NCI-H187 (cell line): Measurements from ENCODE around the gene AZU1.
"Not testable (repeated sequence)": the region's sequence is repeated elsewhere in the genome, so short reads cannot be mapped to it uniquely, and the experiment has no call there.

Source experiments
- DNase-seq, 2 experiments: peaks; one replicate each; lab custom pipeline; 2025; lab: John Stamatoyannopoulos, UW

The AZU1 gene

GRCh38 chr19:831407-832369, 4.1 kb downstream of the AZU1 start:
- DNase-seq, result no peak

DNA sequence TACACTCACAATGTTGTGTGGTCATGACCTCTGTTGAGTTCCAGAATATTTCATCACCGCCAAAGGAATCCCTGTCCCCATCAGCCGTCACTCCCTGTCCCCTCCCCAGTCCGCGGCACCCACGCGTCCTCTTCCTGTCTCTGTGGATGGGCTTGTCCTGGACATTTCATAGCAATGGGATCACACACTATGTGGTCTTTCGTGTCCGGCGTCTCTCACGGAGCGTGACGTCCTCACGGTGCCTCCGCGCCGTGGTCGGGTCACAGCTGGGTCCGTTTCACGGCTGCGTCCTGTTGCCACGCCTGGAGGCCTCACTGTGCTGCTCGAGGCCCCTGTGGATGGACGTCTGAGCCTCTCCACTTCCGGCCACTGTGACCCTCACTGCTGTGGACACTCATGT, 6.6 kb downstream of the AZU1 start:
- DNase-seq, result no peak

DNA sequence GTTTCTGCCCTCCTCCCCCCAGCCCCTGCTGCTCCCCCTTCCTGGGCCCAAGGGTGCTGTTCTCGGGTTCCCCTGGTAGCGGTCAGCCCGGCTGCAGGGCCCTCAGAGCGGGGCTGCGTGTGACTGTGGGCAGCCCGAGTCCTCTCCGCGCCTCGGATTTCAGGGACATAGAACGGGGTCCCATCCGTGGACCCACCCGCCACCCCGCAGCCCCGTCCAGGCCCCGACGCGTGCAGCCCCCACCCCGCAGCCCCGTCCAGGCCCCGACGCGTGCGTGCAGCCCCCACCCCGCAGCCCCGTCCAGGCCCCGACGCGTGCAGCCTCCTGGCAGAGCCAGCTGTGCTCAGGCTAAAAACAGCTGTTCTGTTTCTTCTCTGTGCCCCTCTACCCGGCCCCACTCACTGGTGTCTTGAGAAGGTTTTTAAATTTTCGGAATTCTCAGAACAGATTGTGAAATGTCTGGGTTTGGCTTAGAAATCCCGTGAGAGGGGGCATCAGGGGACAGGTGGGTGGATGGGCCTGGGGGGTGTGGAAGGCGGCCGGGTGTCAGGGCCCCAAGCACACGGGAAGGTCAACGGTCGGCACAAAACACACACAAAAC, 7.7 kb downstream of the AZU1 start:
- no peak for DNase-seq

DNA sequence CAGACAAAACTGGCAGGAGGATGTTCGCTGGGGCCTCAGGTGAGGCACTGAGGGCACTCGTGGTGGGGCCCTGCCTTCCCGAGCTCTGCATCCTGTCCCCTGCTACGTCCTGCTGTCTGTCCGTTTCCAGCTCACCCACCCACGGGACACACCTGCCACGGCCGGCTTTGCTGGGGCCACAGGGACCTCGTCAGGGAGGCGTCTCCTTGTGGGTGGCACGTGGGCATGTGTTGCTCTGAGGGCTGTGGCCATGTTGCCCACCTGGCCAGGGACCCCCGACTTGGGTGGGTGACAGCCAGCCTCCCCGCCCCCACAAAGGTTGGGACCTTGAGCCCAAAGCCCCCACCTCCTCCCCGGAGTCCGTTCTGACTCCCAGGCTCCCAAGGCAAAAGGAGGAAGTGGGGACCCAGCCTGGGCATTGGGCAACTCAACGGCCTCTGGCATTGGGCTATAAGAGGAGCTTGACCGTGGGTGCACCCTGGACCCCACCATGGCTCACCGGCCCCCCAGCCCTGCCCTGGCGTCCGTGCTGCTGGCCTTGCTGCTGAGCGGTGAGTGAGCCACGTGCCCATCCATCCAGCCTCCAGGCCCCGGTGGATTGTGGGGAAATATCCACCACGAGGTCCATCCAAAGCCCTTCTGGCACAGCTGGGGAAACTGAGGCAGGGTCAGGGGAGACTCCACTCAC, 13.0 kb downstream of the AZU1 start, which contains the start of gene PRTN3:
PRTN3 (plus strand) TSS at position 481 of the 688 bp plus-strand sequence; CDS start at position 491, 10 bp downstream.
- DNase-seq, result no peak

- DNase-seq, result not testable (repeated sequence)
Measured at GRCh38 chr19:842802-843179, 15.2 kb downstream of the AZU1 start.

- DNase-seq, result no peak
Measured at GRCh38 chr19:843180-843835, 15.7 kb downstream of the AZU1 start.

DNA sequence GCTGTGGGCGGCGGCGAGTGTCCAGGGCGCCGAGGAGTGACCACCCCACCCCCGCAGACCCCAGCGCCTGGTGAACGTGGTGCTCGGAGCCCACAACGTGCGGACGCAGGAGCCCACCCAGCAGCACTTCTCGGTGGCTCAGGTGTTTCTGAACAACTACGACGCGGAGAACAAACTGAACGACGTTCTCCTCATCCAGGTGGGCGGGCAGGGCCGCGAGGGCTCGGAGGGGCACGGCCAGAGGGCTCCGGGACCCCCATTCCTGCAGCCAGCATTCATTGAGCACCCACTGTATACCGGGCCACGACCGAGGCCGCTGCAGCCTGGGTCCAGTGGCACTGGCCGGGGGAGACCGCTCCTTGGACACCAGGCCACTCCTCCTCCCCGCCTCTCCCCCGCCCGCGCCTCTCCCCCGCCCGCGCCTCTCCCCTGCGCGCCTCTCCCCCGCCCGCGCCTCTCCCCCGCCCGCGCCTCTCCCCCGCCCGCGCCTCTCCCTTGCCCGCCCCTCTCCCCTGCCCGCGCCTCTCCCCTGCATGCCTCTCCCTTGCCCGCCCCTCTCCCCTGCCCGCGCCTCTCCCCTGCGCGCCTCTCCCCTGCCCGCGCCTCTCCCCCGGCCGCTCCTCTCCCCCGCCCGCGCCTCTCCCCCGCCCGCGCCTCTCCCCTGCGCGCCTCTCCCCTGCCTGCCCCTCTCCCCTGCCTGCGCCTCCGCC, 16.4 kb downstream of the AZU1 start:
- DNase-seq, result no peak

DNA sequence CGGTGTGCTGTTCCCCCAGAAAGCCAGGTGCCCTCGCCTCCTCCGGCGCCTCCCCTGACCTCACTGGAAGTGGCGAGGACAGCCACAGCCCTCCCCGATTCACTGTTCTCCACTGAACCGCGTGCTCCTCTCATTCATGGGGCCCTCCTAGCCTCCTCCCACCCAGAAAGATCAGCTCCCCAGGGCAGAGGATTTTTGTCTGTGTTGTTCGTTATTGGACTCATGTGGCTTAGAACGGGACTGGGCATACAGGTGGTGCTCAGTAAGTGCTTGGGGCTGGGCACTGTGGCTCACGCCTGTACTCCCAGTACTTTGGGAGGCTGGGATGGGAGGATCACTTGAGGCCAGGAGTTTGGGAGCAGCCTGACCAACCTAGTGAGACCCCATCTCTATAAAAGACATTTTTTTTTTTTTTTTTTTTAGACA, 16.9 kb downstream of the AZU1 start:
- no peak for DNase-seq

GRCh38 chr19:845707-846521, 18.3 kb downstream of the AZU1 start:
- DNase-seq, result no peak

GRCh38 chr19:848386-848921, 20.8 kb downstream of the AZU1 start:
- no peak for DNase-seq

GRCh38 chr19:849195-849594, 21.6 kb downstream of the AZU1 start:
- DNase-seq, result not testable (repeated sequence)

DNA sequence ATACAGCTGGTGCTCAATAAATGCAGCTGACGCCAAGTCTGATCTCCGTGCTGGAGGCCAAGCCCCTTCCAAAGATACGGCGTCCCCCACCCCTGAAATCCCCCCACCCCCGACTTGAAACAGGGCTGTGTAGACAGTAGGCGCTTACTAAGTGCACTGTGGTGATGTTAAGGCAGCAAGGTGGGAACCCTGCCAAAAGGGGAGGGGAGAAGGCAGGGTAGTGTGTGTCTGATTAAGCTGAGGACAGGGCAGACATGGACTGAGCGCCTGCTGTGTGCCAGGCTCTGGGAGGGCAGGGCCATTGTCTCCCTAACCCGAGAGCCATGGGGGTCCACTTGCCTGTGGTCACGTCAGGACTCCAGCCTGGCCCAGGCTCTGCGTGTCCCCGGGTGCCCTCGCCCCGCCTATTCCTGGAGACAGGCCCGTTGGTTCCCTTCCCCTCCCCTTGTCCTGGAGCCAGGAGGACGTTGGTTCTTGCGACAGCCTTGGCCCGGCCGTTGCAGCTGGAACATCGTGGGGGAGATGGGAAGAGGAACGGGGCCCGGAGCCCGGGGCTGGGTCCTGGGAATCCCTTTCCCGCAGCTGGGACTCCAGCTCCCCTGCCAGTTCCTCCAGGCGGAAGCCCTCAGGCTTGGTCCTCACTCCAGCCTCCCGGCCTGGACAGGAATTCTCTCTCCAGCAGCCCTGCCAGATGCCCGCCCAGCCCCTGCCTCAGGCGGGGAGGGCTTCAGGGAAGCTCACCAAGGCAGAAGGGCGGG, 22.8 kb downstream of the AZU1 start:
- no peak for DNase-seq

GRCh38 chr19:850979-851335, 23.3 kb downstream of the AZU1 start:
- no peak for DNase-seq

GRCh38 chr19:852136-853013, 24.7 kb downstream of the AZU1 start, which contains the start of gene ELANE:
Gene ELANE (plus strand): TSS chr19:852303. CDS start chr19:852329, 26 bp downstream.
- DNase-seq, result no peak

DNA sequence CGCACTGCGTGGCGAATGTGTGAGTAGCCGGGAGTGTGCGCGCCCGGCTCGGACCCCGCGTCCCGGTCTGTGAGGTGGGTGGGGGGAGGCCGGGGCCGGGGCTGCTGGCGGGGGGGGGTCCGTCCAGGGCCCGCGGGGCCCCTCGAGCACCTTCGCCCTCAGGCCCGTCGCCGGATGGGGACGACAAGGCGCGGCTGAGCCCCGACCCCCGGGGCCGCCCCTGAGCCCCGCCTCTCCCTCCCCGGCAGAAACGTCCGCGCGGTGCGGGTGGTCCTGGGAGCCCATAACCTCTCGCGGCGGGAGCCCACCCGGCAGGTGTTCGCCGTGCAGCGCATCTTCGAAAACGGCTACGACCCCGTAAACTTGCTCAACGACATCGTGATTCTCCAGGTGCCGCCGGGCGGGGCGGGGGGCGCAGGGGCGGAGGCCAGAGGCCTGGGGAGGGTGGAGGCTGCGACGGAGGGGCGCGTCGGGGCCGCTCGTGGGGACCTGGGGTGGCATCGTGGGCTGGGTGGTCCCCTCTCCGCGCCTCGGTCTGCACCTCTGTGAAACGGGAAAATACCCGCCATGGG, 25.5 kb downstream of the AZU1 start:
- DNase-seq, result no peak

DNA sequence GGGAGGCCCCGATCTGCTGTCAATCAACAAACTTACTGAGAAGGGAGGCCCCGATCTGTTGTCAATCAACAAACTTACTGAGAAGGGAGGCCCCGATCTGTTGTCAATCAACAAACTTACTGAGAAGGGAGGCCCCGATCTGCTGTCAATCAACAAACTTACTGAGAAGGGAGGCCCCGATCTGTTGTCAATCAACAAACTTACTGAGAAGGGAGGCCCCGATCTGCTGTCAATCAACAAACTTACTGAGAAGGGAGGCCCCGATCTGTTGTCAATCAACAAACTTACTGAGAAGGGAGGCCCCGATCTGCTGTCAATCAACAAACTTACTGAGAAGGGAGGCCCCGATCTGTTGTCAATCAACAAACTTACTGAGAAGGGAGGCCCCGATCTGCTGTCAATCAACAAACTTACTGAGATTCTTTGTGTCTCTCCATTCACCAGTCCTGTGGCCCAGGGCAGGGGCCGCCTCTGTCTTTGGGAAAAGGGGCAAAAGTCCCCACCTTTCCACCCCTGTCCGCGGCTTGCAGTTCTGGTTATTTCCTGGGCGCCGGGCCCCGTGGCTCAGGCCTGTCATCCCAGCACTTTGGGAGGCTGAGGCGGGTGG, 26.1 kb downstream of the AZU1 start:
- DNase-seq, result not testable (repeated sequence)

- no peak for DNase-seq
Measured at GRCh38 chr19:854549-854948, 26.9 kb downstream of the AZU1 start.

DNA sequence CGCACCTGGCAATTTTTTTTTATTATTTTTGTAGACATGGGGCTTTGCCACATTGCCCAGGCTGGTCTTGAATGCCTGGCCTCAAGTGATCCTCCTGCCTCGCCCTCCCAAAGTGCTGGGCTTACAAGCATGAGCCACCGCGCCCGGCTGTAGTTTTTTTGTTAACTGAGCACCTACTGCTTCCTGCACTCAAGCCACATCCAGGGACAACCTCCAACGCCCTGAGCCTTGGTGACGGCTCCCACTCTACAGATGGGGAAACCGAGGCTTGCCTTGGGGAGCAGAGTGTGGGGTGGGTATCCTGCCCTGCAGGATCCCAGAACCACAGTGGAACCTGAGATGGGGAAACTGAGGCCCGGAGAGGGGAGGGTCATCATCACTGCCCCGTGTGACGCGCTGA, 27.5 kb downstream of the AZU1 start:
- DNase-seq, result no peak
